Mesenteric fat pad (tissue), 1 donor: ENCODE data around the gene PAF1. TPM values are rescaled to one million over a fixed set of nuclear protein-coding genes. Genes with fewer than 3 reads are reported as not detected.

Experiments
- DNase-seq: peaks from one replicate; pipeline ENCODE4 v3.0.0-alpha.2; 2020; ENCODE audit warnings: low spot score
- total RNA-seq: library from RNA; stranded (reverse); fragmentation: NEBNext Ultra II Directional; extraction: Animal tissue kit (Norgen Biotek cat#: 25700); gene quantifications from one replicate; pipeline ENCODE4 v1.2.1, GENCODE V29; 2021
- donor health status: DM: yes; HTN: yes; CAD: no.

Gene PAF1
- total RNA-seq, 1 donor from 2014 or later = 29.7 TPM

DNA sequence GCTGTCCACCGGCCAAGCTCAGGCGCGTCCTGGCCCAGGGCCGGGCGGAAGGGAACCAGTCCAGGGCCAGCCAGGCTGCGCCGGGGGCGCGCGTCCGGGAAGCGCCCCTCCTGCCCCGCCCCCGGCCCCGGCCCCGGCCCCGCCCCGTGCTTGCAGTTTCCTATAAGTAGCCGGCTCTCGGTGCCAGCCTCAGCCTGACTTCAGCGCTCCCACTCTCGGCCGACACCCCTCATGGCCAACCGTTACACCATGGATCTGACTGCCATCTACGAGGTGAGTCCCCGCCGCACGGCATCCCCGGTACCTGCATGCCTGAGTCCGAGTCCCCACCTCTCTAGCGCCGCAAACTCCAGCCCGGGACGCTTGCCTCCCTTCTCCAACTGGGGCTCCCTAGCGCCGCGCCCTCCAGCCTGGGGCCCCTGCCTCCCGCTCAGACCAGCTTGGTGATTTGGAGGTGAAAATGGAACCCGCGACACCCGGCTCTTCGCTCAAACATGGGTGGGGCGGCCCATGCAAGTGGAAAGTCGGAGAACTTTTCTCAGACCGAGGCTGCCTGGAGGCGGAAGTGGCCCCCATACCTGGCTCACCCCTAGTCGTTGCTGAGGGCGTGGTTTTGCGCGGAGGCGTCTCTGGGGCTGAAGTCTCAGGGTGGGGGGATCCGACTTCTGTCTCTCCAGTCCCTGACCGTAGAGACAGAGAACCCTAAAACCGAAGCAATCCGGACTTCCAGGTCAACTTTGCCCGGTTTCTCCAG is 15.9 kb upstream of the PAF1 start, which contains the start of gene ZFP36:
ZFP36 (plus strand) TSS at position 192 of the 754 bp plus-strand sequence; CDS start at position 250, 58 bp downstream.
- peak; percentile 98 for DNase-seq

DNA sequence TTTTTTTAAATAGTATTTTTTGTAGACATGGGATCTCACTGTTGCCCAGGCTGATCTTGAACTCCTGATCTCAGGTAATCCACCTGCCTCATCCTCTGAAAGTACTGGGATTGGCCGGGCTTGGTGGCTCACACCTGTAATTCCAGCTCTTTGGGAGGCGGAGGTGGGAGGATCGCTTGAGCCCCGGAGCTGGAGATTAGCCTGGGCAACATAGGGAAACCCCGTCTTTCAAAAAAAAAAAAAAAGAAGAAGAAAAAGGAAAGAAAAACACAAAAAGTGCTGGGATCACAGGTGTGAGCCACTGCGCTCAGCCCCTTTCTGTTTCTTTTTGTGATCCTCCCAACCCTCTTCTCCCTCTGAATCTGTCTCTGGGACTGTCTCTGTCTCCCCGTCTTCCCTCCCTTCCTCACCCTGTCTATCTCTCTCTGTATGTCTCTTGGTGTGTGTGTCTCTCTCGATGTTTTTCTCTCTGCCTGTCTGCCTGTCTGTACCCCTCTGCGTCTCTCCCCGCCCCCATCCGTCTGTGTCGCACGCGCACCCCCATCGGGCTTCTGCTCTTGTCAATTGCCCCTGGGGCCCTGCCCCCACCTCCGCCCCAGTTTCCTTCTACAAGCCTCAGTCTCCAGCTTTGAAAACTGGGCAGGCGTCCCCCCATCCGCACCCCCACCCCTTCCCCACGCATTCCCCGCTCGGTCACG is 15.2 kb upstream of the PAF1 start:
- no peak for DNase-seq

DNA sequence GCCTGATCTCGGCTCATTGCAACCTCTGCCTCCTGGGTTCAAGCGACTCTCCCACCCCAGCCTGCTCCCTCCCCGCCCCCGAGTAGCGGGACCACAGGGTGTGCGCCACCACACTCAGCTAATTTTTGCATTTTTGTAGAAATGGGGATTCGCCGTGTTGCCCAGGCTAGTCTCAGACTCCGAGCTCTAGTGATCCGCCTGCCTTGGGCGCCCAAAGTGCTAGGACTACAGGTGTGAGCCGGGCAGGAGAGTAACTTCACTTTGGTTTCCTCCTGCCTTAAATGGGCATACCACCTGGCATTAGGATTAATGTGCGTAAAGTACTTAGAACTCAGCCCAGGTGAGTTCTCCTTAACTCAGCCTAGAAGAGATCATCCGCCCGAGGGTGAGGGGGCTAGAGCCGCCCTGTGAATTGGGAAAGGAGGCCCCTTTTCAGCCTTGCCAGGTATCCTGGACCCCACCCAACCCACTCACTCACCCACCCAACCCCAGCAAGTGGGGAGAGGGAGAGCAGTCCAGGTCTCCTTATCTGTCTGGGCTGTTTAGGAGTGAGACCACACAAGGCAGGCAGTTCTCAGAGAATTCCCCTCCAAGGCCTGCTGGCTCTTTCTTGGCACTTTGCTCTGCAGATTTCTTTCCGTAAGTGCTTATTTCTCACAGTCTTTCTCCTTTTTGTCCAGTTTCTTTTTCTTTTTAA is 14.5 kb upstream of the PAF1 start:
- no peak for DNase-seq

DNA sequence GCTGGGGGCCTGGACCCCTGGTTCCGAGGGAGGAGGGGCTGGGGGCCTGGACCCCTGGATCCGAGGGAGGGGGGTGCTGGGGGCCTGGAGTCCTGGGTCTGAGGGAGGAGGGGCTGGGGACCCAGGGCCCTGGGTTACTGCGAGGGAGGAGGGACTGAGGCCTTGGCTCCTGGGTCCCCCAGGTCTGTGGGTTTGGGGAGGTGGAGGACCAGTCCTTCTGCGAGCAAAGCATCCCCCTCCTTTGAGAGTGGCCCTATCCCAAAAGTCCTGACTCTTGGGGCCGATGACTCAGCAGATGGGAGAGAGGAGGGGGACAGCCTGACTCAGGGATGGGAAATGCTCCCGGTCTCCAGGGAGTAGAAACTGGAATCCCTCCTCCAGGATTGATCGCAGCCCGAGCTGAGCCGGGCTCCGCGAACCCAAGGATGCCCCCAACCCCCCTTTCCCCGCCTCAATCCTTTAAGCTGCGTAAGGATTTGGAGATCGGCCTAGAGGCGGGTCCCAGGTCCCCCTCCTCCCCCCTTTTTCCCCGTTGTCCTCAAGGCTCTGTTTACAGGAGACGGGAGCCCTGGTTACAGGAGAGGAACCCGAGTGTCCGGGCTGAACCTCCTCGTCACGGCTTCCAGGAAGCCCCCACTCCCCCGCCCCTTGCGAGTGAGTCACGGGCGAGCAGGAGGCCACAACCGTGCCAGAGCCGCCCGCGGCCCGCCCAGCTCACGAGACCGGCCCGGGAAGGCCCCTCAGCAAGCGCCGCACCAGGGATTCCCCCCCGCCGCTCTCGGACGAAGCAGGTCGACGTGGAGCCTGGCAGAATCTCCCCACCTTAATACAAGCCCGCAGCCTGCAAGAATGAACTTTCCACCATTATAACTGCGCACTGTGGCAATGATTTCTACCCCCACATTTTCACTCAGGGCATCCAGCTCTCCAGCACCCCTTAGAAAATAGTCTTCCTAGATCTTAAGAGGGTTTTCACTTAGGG is 12.7 kb upstream of the PAF1 start:
- DNase-seq = peak; percentile 99

DNA sequence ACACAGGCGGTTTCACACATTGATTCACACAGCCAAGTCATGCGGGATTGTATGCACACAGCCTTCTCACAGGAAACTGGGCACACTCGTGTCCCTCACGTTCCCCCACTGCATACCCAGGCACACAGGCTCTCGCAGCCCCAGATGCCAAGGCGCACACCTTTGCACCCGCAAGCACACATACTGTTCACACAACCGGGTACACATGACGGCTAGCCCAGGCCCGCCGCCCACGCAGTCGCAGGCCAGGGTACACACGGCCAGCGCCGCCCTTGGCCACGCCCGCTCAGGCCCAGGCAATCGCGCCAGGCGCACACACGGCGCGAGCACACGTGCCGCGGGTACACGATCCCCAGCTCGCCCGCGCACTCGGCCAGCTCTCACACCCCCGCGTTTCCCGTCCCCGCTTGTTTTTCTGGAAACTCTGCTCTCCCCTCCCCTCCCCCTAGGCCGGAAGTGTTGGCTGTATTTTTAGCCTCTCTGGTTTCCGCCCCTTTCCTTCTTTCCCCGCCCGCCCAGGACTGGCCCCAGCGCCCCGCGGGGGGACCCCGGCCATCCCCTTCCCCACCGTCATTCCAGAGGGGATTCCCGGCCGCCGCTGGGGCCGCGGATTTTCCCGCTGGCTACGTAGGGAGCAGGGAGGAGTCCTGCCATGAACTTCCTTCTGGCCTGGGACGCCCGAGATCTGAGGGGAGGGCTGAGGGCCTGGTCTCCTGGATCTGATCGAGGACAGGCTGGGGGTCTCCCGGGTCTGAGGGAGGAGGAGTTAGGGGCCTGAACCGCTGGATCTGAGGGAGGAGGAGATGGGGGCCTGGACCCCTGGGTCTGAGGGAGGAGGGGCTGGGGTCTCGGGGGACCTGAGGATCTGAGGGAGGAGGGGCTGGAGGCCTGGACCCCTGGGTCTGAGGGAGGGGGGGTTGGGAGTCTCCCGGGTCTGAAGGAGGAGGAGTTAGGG is 11.7 kb upstream of the PAF1 start:
- DNase-seq = peak; percentile 98

DNA sequence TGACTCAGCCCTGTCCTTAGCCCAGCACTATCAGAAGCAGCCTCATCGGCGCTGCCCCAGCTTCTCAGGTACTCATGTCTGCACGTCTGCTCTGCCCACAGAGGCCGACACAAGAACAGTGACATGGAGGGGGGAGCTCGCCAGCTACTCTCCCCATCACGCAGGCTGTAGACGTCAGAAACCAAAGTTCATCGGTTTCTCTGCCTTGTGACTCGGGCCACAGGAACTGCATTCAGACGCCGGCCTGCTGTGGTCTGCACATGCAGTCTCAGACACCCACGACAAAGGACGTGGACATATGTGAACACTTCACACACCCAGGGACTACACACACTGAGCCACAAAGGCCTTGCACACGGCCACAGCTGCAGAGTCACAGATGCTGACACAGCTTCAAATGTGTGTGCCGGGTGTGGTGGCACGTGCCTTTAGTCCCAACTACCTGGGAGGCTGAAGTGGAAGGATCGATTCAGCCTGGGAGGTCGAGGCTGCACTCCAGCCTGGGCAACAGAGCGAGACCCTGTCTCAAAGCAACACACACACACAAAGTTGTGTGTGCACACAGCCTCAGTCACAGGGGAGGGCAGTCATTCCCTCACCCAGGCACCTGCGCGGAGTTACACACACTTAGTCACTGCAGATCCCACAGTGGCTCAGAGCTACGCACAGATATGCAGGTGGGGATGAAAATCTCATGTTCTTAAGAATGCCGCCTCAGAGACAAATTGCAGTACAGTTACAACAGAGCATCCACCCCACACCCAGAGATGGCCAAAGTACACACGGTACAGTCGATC is 10.8 kb upstream of the PAF1 start:
- DNase-seq = peak; percentile 90

DNA sequence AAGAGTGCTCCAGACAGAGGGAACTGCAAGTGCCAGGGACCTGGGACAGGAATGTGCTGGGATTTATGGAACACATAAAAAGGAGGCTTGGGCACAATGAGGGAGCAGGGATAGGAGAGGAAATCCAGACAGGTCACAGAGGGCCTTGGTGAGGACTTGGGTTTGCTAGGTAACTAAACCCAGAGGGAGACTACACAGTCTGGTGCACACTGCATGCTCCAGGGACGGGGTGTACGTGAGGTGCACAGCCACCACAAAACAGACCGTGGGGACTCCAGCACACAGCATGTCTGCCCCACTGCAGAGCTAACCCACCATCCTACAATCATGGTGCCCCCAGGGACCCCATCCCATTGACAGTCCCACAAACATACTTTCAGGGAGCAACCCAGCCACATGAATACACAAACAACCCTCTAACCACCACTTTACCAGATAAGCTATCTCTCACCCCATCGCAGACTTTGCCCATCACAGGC is 10.2 kb upstream of the PAF1 start:
- DNase-seq = no peak

DNA sequence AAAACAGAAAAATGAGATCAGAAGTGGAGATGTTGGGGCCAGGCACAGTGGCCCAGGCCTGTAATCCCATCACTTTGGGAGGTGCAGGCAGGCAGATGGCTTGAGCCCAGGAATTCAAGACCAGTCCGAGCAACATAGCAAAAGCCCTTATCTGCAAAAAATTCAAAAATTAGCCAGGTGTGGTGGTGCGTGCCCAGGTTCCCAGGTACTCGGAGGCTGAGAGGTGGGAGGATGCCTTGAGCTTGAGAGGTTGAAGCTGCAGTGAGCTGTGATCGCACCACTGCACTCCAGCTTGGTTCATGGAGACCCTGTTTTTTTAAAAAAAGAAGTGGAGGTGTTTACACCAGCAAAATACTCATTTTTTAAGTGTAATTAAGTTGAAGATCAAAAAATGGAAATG is 9.2 kb upstream of the PAF1 start:
- no peak for DNase-seq

DNA sequence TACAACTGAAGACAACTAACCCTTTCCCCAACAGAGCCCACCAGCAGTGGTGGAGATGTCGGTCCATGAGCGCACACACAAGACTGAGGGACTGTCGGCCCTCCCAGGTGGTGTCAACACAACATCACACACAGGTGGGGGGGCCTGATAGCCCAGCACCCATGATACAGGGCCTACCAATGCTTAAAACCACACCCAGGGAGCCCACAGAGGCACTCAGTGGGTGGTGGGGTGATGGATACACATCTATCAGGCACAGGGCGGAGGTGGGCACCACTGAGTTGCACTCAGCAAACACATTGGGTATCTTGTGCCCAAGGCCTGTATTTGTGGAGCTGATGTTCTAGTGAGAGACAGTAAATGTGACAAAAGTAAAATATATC is 8.8 kb upstream of the PAF1 start:
- no peak for DNase-seq

DNA sequence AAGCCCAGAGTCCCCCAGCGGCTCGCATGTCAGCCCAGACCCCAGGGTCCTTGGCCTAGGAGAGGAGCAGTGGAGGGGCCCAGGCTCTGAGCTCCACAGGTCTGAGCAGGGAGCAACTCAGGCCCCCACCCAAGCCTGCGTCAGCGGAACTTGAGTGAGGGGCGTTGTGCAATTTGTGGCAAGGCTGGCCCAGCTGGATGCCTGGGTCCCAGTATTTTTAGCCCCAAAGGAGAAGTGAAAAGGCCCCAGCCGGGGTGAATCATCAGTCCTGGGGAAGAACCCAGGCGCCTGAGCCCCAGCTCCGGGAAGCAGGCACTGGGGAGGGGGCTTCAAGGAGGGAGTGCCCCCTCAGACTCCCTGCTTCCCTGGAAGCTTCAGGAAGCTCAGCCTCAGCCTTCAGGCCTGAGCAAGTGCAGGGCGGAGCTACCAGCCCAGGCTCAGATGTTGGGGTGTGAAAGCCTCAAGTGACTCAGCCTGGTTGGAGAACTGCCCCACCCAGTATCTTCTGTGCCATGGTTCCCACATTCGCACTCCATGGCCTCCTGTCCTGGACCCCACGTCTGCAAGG is 7.5 kb upstream of the PAF1 start:
- DNase-seq = no peak

DNA sequence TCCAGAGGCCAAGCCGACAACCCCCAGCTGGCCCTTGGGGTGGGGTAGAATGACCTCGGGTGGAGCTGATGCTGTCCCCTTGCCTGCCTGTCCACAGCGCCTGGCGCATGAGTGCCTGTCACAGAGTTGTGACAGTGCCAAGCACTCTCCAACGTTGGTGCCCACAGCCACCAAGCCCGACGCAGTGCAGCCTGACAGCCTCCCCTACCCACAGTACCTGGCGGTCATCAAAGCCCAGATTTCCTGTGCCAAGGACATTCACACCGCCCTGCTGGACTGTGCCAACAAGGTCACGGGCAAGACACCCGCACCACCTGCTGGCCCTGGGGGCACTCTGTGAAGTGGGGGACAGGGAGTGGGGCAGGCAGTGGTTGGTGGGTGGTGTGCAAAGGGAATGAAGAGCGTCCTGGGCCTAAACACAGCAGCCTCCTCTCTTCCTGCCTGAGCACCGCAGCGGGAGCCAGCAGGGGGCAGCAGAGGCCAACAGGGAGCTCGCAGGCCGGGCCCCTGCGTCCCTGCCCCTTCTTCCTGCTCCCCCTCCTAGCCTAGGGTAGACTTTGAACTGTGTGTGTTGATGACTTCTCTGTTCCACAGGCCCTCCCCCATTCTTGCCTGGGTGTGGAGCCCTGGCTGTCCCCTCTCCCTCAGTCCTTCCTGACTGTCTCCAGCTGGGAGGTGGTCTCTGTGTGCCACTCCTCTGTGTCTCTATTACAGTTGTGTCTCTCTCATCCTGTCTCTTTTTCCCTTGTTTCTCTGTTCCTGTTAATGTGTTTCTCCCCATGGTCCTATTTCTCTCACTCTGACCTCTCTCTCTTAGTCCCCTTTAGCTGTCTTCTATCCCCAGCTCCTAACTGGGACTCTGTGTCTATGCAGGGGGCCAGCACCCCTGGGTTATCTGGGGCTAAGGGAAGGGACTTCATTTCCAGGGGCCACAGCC is 6.7 kb upstream of the PAF1 start:
- peak; percentile 95 for DNase-seq

DNA sequence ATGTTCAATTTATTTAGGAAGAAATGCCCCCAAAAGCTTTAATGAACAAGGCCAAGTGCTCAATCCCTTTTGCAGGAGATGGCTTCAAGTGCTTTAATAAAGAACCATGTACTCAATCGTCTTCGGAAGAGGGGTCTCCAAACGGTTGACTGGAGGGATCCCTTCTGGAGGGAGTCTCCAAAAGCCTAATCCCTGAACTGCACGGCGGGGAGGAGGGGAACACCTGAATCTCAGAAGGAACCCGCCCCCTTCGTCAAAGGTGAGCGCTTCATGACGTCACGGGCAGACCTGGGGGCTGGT is 505 bp downstream of the PAF1 start:
- no peak for DNase-seq

DNA sequence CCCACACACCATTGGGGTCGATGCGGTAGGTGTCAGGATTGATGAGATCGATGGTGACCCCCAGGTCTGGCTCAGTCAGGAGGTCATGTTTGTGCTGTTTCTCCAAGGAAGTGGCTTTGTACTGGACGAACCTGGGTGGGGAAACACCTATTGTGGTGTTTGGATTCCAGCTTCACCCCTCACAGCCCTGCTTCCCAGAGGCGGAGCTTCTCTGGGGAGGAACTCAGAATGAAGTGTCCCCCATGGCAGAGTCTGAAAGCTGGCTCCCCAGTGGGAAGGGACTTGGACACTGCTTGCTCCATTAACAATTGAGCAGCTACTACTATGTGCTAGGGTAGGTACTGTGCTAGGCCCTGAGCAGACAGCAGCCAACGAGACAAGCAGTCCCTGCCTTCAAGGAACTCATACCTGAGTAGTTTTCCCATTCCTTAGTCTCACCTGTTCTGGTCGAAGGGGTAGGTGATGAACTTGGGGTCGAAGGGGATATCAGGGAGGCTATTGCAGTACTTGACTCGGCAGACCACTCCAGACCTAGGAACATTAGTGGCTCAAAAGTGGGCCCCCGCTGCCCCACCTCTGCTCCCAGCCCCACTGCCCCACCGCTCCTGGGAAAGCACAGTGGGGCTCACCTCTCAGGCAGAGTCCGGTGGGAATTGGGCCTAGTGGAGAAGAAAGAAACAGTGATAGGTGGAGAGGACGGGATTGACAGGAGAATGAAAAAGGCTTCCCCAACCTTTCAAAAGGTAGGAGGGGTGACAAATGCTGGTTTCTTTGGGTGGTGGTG is 1.1 kb downstream of the PAF1 start:
- no peak for DNase-seq

DNA sequence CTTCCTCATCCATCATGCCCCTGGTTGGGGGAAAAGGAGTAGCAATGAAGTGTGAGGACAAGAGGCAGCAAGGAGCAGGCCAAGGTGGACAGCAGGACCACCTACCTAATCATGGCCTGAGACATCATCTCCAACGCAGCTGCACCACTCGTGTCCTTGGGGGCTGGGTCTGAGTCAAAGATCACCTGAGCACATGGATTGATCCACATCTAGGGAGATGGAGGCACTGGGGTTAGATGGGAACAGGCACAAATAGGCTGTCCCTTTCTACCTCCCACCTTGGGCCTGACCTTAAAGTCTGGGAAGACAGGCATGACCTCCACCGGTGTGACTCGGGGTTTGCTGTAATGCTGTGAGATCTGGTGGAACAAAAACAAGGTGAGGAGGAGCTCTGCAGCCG is 2.2 kb downstream of the PAF1 start:
- DNase-seq = no peak

DNA sequence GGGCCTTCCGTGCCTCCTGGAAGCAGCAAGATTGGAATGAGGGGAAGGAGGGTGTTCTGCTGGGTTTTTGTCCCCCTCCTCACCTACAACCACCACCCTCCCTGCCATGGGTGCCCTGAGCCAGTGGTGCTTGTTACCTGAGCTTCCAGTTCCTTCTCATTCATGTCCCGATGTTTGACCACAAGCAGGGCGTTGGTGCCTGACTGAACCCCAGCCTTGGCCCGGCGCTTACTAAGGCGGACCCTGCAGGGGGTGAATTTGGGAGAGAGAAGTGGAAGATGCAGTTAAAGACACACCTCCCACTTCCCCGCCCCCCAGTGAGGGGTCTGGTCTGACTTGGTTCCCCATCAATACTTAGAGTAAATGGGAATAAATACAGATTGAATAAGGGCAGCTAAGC is 4.3 kb downstream of the PAF1 start:
- no peak for DNase-seq

DNA sequence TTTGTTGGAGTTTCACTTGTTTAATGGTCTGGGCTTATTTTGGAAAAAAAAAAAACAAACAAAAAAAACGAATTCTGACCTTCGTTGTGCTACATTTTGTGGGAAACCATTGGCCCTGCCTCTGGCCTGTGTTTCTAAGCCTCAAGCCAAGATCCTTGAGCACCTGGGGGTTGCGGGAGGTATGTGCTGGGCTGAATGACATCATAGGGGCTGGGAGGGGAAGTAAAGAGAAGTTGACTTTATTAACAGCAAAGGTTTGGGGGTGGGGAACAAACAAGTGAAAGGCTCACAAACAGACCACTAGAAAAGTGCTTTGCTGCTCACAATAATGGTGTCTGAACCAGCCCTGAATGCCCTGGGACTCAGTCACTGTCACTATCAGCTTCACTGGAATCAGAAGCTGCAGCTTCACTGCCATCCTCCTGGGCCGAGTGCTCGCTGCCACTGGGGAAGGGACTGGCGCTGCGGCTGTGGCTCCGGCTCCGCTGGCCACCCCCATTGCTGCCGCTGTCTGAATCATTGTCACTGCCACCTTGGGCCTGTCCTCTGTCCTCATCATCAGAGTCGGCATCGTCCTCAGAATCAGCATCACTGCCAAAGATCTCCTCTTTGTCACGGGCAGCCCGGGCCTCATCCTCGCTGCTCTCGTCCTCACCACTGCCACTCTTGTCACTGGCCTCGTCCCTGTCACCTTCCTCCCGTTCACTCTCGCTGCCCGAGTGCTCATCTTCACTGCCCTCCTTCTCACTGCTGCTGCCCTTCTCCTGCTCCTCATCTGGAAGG is 5.1 kb downstream of the PAF1 start:
- no peak for DNase-seq
